GM23338 (cell line): ENCODE results near the gene COL2A1. TPM values are rescaled to one million over a fixed set of nuclear protein-coding genes. Genes with fewer than 3 reads are reported as not detected.

ENCODE experiments used
- ATAC-seq: fragments of 200-7000 bp; cut with Tn5 transposase; 3 replicates; pipeline ENCODE4 v1.9.1; 2020
- DNase-seq: peaks from one replicate; pipeline ENCODE4 v3.0.0-alpha.2; 2015; ENCODE audit warnings: low spot score
- H2AFZ ChIP-seq: fragments of 200-600 bp; sonication (generic); 2 replicates; pipeline ENCODE4 v1.8.0; 2016; ENCODE audit warnings: antibody characterized with exemption, mild to moderate bottlenecking, moderate library complexity
- H3F3A ChIP-seq: fragments of 200-600 bp; sonication (generic); replicated peaks from 2 replicates; pipeline ENCODE4 v1.8.0; 2017; ENCODE audit warnings: antibody characterized with exemption, mixed run types, low read depth
- H3K27ac ChIP-seq: fragments of 200-600 bp; sonication (generic); 2 replicates; pipeline ENCODE4 v1.6.1; 2016; ENCODE audit warnings: low read depth
- H3K27me3 ChIP-seq: fragments of 200-600 bp; sonication (generic); 2 replicates; pipeline ENCODE4 v1.8.0; 2016; ENCODE audit warnings: mild to moderate bottlenecking, mixed run types, moderate library complexity; ENCODE audit not compliant: insufficient read depth
- H3K36me3 ChIP-seq: fragments of 200-600 bp; sonication (generic); 2 replicates; pipeline ENCODE4 v1.8.0; 2016; ENCODE audit warnings: mild to moderate bottlenecking; ENCODE audit not compliant: insufficient read depth
- H3K4me1 ChIP-seq: fragments of 200-600 bp; sonication (generic); 2 replicates; pipeline ENCODE4 v1.8.0; 2016; ENCODE audit warnings: mild to moderate bottlenecking, moderate library complexity; ENCODE audit not compliant: insufficient read depth
- H3K4me2 ChIP-seq: fragments of 200-600 bp; sonication (generic); 2 replicates; pipeline ENCODE4 v1.7.1; 2017; ENCODE audit warnings: mixed run types
- H3K4me3 ChIP-seq: fragments of 200-600 bp; sonication (generic); 2 replicates; pipeline ENCODE4 v1.6.1; 2016; ENCODE audit warnings: mixed run types
- H3K79me2 ChIP-seq: fragments of 200-600 bp; sonication (generic); replicated peaks from 2 replicates; pipeline ENCODE4 v1.8.0; 2017; ENCODE audit warnings: mild to moderate bottlenecking; ENCODE audit not compliant: insufficient read depth
- H3K9me2 ChIP-seq: fragments of 200-600 bp; sonication (generic); 2 replicates; pipeline ENCODE4 v1.8.0; 2017; ENCODE audit not compliant: insufficient read depth
- H4K20me1 ChIP-seq: fragments of 200-600 bp; sonication (generic); replicated peaks from 2 replicates; pipeline ENCODE4 v1.8.0; 2017; ENCODE audit warnings: mild to moderate bottlenecking; ENCODE audit not compliant: insufficient read depth
- H3K27ac Mint-ChIP-seq: 2 replicates; pipeline ENCODE4 v1.8.0; 2020; ENCODE audit warnings: inconsistent platforms, mild to moderate bottlenecking, moderate library complexity, mixed read lengths
- H3K27me3 Mint-ChIP-seq: 3 replicates; pipeline ENCODE4 v1.8.0; 2022; ENCODE audit warnings: low read depth, mild to moderate bottlenecking, moderate library complexity, mixed read lengths, inconsistent platforms; ENCODE audit not compliant: insufficient read depth, poor library complexity
- H3K36me3 Mint-ChIP-seq: 3 replicates; pipeline ENCODE4 v1.8.0; 2021; ENCODE audit warnings: low read depth, mild to moderate bottlenecking, inconsistent platforms, moderate library complexity, mixed read lengths
- H3K4me1 Mint-ChIP-seq: 3 replicates; pipeline ENCODE4 v1.8.0; 2020; ENCODE audit warnings: mild to moderate bottlenecking, inconsistent platforms, mixed read lengths
- H3K4me3 Mint-ChIP-seq: 3 replicates; pipeline ENCODE4 v1.8.0; 2021; ENCODE audit warnings: moderate library complexity, mild to moderate bottlenecking, inconsistent platforms, mixed read lengths
- H3K9me3 Mint-ChIP-seq: 3 replicates; pipeline ENCODE4 v1.8.0; 2020; ENCODE audit warnings: moderate library complexity, mild to moderate bottlenecking, inconsistent platforms, mixed read lengths
- CREB1 ChIP-seq: fragments of 250-450 bp; sonication (Bioruptor Pico); IDR thresholded peaks from 2 replicates; pipeline ENCODE4 v1.5.0; 2020; ENCODE audit warnings: low read depth, mild to moderate bottlenecking, moderate library complexity
- CTCF ChIP-seq, 2 experiments: fragments of 200-600 bp in 1 of 2; sonication (generic) in 1 of 2; conservative IDR thresholded peaks; 2 replicates each; pipeline versions ENCODE4 v1.5.1 to v1.6.1; 2016 to 2017; ENCODE audit warnings: antibody characterized with exemption in 2 of 2, low read depth in 2 of 2, mild to moderate bottlenecking in 2 of 2, moderate library complexity in 1 of 2
- ETS1 ChIP-seq: IDR thresholded peaks from 2 replicates; pipeline ENCODE4 v1.6.1; 2016; ENCODE audit warnings: antibody characterized with exemption
- EZH2 ChIP-seq: fragments of 200-600 bp; sonication (generic); IDR thresholded peaks from one replicate; pipeline ENCODE4 v1.8.0; 2017; ENCODE audit warnings: antibody characterized with exemption, mild to moderate bottlenecking, low read depth; ENCODE audit not compliant: unreplicated experiment
- EZH2phosphoT487 ChIP-seq: fragments of 200-600 bp; sonication (generic); IDR thresholded peaks from one replicate; pipeline ENCODE4 v1.8.1; 2018; ENCODE audit warnings: antibody characterized with exemption; ENCODE audit not compliant: unreplicated experiment
- JUNB ChIP-seq: IDR thresholded peaks from one replicate; pipeline ENCODE4 v1.6.1; 2016; ENCODE audit warnings: antibody characterized with exemption; ENCODE audit not compliant: unreplicated experiment
- NANOG ChIP-seq: IDR thresholded peaks from 2 replicates; pipeline ENCODE4 v1.6.1; 2016; ENCODE audit warnings: antibody characterized with exemption, borderline replicate concordance
- POLR2AphosphoS5 ChIP-seq: IDR thresholded peaks from 2 replicates; pipeline ENCODE4 v1.6.1; 2016; ENCODE audit warnings: antibody characterized with exemption, low read depth
- REST ChIP-seq: IDR thresholded peaks from one replicate; pipeline ENCODE4 v1.6.1; 2018; ENCODE audit warnings: antibody characterized with exemption; ENCODE audit not compliant: unreplicated experiment
- STAT1 ChIP-seq: IDR thresholded peaks from one replicate; pipeline ENCODE4 v1.6.1; 2016; ENCODE audit warnings: antibody characterized with exemption; ENCODE audit not compliant: unreplicated experiment
- ZNF114 ChIP-seq: fragments of 250-450 bp; sonication (Bioruptor Pico); IDR thresholded peaks from 2 replicates; pipeline ENCODE4 v1.5.0; 2020; ENCODE audit warnings: mild to moderate bottlenecking, moderate library complexity
- ZNF331 ChIP-seq: fragments of 250-450 bp; sonication (Bioruptor Pico); IDR thresholded peaks from 2 replicates; pipeline ENCODE4 v1.5.0; 2020; ENCODE audit warnings: low read depth, mild to moderate bottlenecking, moderate library complexity
- ZNF462 ChIP-seq: fragments of 250-450 bp; sonication (Bioruptor Pico); IDR thresholded peaks from 2 replicates; pipeline ENCODE4 v1.5.0; 2020; ENCODE audit warnings: mild to moderate bottlenecking, moderate library complexity
- polyA plus RNA-seq: library from polyadenylated mRNA; unstranded; fragments of >200 nt; fragmentation: Nextera tagmentation; extraction: Ambion mirVana; gene quantifications from 2 replicates; pipeline ENCODE4 v1.2.1, GENCODE V29; 2016
- total RNA-seq: library from RNA; depleted of rRNA; stranded (reverse); fragments of >200 nt; shearing (Covaris generic); gene quantifications from 2 replicates; pipeline ENCODE4 v1.2.3, GENCODE V29; 2014

COL2A1 gene
- total and polyA plus RNA-seq, 2 experiments from 2014 or later: 7.0 to 24.6 TPM

GRCh38 chr12:47938594-47938993 is 65.7 kb downstream of the COL2A1 start:
- peaks cover 23% of the 10 kb centered on the region for H3K27me3 Mint-ChIP-seq
- TF ChIP-seq ETS1 (no peak), EZH2 (no peak), ZNF462 (no peak), EZH2phosphoT487 (no peak), JUNB (no peak), POLR2AphosphoS5 (no peak), REST (no peak), STAT1 (no peak), NANOG (no peak), ZNF331 (CRISPR knock-in tag) (no peak), ZNF114 (CRISPR knock-in tag) (no peak), CTCF (conservative IDR thresholded peaks at IDR 0.05; ENCODE audit: low read depth in 2 of 2) (no peak), CREB1 (CRISPR knock-in tag) (no peak)
- H3K27me3 ChIP-seq: peaks cover 20% of the 10 kb centered on the region
- no peak overlapping the region for H3K27ac ChIP-seq
- H3K9me3 Mint-ChIP-seq: no peaks in the 10 kb centered on the region
- H3K79me2 ChIP-seq: no peaks in the 10 kb centered on the region
- H3K4me1 ChIP-seq: peaks cover 13% of the 10 kb centered on the region
- no peak overlapping the region for H3K27ac Mint-ChIP-seq
- H3K4me3 Mint-ChIP-seq: no peak overlapping the region
- no peak for DNase-seq
- H4K20me1 ChIP-seq: no peaks in the 10 kb centered on the region
- peaks cover 16% of the 10 kb centered on the region for H3K4me1 Mint-ChIP-seq
- no peak overlapping the region for H2AFZ ChIP-seq
- H3K9me2 ChIP-seq: no peaks in the 10 kb centered on the region; the same call in 1 of the 2 replicates
- H3K36me3 Mint-ChIP-seq: no peaks in the 10 kb centered on the region; the same call in 2 of the 3 replicates
- H3K4me2 ChIP-seq: no peak overlapping the region
- ATAC-seq: no peak
- no peaks in the 10 kb centered on the region for H3K36me3 ChIP-seq
- no peak overlapping the region for H3K4me3 ChIP-seq
- no peaks in the 10 kb centered on the region for H3F3A ChIP-seq
